ENCODE data around the gene MMP2. TPM values are rescaled to one million over a fixed set of nuclear protein-coding genes. Genes with fewer than 3 reads are reported as not detected.
A peak's percentile ranks its signal among the peaks of the same experiment; 100 is the strongest.

The MMP2 gene
- total and polyA plus RNA-seq, 2 of the 13 experiments (the other 11 are each of a cell fraction or from before 2014, with no cell fraction given) = 0.31 to 1.3 TPM

GRCh38 chr16:55465077-55465896 lies 13.7 kb upstream of the MMP2 start (continued):
- TF ChIP-seq CBX2 (IDR thresholded peaks at IDR 0.05; ENCODE audit: low read depth, low read length) = no peak
- TF ChIP-seq CBX2 (CRISPR knock-in tag; IDR thresholded peaks at IDR 0.05; ENCODE audit: low read depth) = no peak
- TF ChIP-seq ZNF326 (CRISPR knock-in tag; IDR thresholded peaks at IDR 0.05; ENCODE audit: borderline replicate concordance) = no peak
- TF ChIP-seq PHF20 (CRISPR knock-in tag; IDR thresholded peaks at IDR 0.05) = no peak
- 0 out of 2 replicates have a peak, but pooled peaks have one; percentile 68 for TF ChIP-seq ZFP41 (CRISPR knock-in tag; IDR thresholded peaks at IDR 0.05; ENCODE audit: borderline replicate concordance)
- no peak for TF ChIP-seq ZNF367 (CRISPR knock-in tag; IDR thresholded peaks at IDR 0.05; ENCODE audit: borderline replicate concordance)
- no peak for TF ChIP-seq SOX5 (CRISPR knock-in tag; IDR thresholded peaks at IDR 0.05; ENCODE audit: borderline replicate concordance)
- TF ChIP-seq ZNF207 (IDR thresholded peaks at IDR 0.05; ENCODE audit: borderline replicate concordance) = no peak
- TF ChIP-seq KLF13 (CRISPR knock-in tag; IDR thresholded peaks at IDR 0.05) = no peak
- no peak for TF ChIP-seq ZNF333 (CRISPR knock-in tag; IDR thresholded peaks at IDR 0.05; ENCODE audit: borderline replicate concordance)
- no peak for TF ChIP-seq TBX3 (IDR thresholded peaks at IDR 0.05; ENCODE audit: borderline replicate concordance)
- no peak for TF ChIP-seq ZNF790 (CRISPR knock-in tag; IDR thresholded peaks at IDR 0.05; ENCODE audit: borderline replicate concordance)
- TF ChIP-seq ZNF136 (CRISPR knock-in tag; IDR thresholded peaks at IDR 0.05; ENCODE audit: low read depth) = peak; percentile 50; the same call in 1 of the 2 replicates
- no peak for TF ChIP-seq HDAC6 (IDR thresholded peaks at IDR 0.05; ENCODE audit: low read depth, low read length)
- no peak for TF ChIP-seq ESRRA (CRISPR knock-in tag; IDR thresholded peaks at IDR 0.05; ENCODE audit: low read depth)
- TF ChIP-seq ZNF572 (CRISPR knock-in tag; IDR thresholded peaks at IDR 0.05) = no peak
- no peak for TF ChIP-seq ZNF616 (CRISPR knock-in tag; IDR thresholded peaks at IDR 0.05; ENCODE audit: low read depth)
- no peak for TF ChIP-seq DNMT1 (CRISPR knock-in tag; IDR thresholded peaks at IDR 0.05)
- no peak for TF ChIP-seq ZSCAN22 (CRISPR knock-in tag; IDR thresholded peaks at IDR 0.05)
- TF ChIP-seq ATAD3A (CRISPR knock-in tag; IDR thresholded peaks at IDR 0.05) = no peak
- no peak for TF ChIP-seq RNF219 (CRISPR knock-in tag; IDR thresholded peaks at IDR 0.05)
- no peak for TF ChIP-seq NAIF1 (CRISPR knock-in tag; IDR thresholded peaks at IDR 0.05; ENCODE audit: borderline replicate concordance)
- no peak for TF ChIP-seq NFE2L1 (CRISPR knock-in tag; IDR thresholded peaks at IDR 0.05; ENCODE audit: borderline replicate concordance)
- TF ChIP-seq SNRNP70 (IDR thresholded peaks at IDR 0.05; ENCODE audit: low read depth, low read length) = no peak
- TF ChIP-seq EED (CRISPR knock-in tag; IDR thresholded peaks at IDR 0.05) = no peak; the same call in 1 of the 2 replicates
- TF ChIP-seq SRSF1 (optimal IDR thresholded peaks at IDR 0.05; ENCODE audit: low read depth, low read length) = no peak
- TF ChIP-seq FOXO4 (CRISPR knock-in tag; conservative IDR thresholded peaks at IDR 0.05) = no peak
- no peak for TF ChIP-seq PITX1 (CRISPR knock-in tag; IDR thresholded peaks at IDR 0.05)
- peak in 1 of 2 experiments; percentile 83; a peak in 2 of 4 replicates for TF ChIP-seq KLF16 (CRISPR knock-in tag; IDR thresholded peaks at IDR 0.05)

Measured in HepG2 (cell line).